ENCODE data around the gene ANKRD13B. TPM values are rescaled to one million over a fixed set of nuclear protein-coding genes. Genes with fewer than 3 reads are reported as not detected.

ANKRD13B gene
- total RNA-seq (2014; rRNA removed; shearing (Covaris generic)): 22.4 and 24.4 TPM in 2 replicates

GRCh38 chr17:29592850-29593551, at the start of gene ANKRD13B:
TSS of gene ANKRD13B (plus strand) at chr17:29593132. CDS start at chr17:29593622, 490 bp downstream.

GRCh38 chr17:29566473-29567303, 26.2 kb upstream of the ANKRD13B start, which contains the start of gene ABHD15:
TSS of gene ABHD15 (minus strand) at chr17:29567037. CDS start at chr17:29566966, 71 bp downstream.

GRCh38 chr17:29568331-29569244, 24.3 kb upstream of the ANKRD13B start, which contains the start of gene TP53I13:
TSS of gene TP53I13 (plus strand) at chr17:29568701. CDS start at chr17:29568759, 58 bp downstream.

GRCh38 chr17:29589524-29590410, 3.2 kb upstream of the ANKRD13B start, which contains the start of gene GIT1:
TSS of gene GIT1 (minus strand) at chr17:29589648. CDS start at chr17:29589378, 270 bp downstream.

GRCh38 chr17:29622337-29623282, 29.7 kb downstream of the ANKRD13B start, which contains the start of gene CORO6:
TSS of gene CORO6 (minus strand) at chr17:29622912. CDS start at chr17:29621421, 1,491 bp downstream.

Small RNAs within 50 kb of the gene (small RNA-seq; reads per million reads assigned to genes)
- gene RNU6-920P: not detected

Other genes starting within 250 kb of the ANKRD13B start
- 29.6 and 37.1 TPM in 2 replicates for gene TAOK1, start 202.8 kb upstream of the ANKRD13B start, total RNA-seq (2014; rRNA removed; shearing (Covaris generic))
- 5.8 and 6.2 TPM in 2 replicates for gene ABHD15, start 26.1 kb upstream of the ANKRD13B start, total RNA-seq (2014; rRNA removed; shearing (Covaris generic))
- 64.7 and 73.3 TPM in 2 replicates for gene TP53I13, start 24.4 kb upstream of the ANKRD13B start, total RNA-seq (2014; rRNA removed; shearing (Covaris generic))
- gene GIT1, start 3.5 kb upstream of the ANKRD13B start, total RNA-seq (2014; rRNA removed; shearing (Covaris generic)): 54.1 and 64.7 TPM in 2 replicates
- 0.66 and 0.83 TPM in 2 replicates for gene CORO6, start 29.8 kb downstream of the ANKRD13B start, total RNA-seq (2014; rRNA removed; shearing (Covaris generic))